Fibroblast of lung (primary cell): ENCODE measurements around the gene CPT1A.

Experiments used
- EZH2 ChIP-seq: IDR thresholded peaks from 2 replicates; pipeline ENCODE4 v1.5.1; 2012; ENCODE audit warnings: low read length, control low read depth, mild to moderate bottlenecking; ENCODE audit errors: missing control alignments
- TF ChIP-seq, protein P1 (sequence below), 2 donors: IDR thresholded peaks in 1 of 2; conservative IDR thresholded peaks in 1 of 2; 1 replicate in 1 of 2; 2 replicates in 1 of 2; pipeline ENCODE4 v1.5.1; 2011 to 2012; ENCODE audit warnings: low read length in 2 of 2, control low read depth in 1 of 2, inconsistent platforms in 1 of 2, low read depth in 1 of 2, mild to moderate bottlenecking in 1 of 2

DNA sequence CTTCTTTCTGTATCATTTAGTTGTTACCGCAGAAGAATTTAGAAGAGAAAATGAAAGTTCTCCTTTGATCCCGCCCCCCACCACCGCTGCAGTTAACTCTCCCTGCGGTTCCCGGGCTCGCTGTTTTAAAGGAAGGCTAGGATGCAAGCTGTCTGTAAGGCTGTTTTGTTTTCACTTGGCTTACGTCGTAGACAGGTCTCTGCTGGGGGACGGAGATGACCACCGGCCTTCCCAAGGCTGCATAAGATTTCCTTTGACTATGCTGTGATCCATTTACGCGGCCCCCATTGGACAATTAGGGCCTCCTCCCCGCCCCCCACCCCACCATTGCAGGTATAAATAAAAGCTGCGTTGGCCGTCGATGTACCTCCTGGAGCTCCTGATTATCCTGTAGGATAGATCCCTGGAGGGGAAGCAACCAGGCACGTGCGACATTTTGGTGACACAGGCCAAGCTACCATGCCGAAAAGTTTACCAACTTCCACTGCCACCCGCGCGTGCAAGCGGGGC is 1.4 kb upstream of the CPT1A start:
- TF ChIP-seq, protein P1, sequence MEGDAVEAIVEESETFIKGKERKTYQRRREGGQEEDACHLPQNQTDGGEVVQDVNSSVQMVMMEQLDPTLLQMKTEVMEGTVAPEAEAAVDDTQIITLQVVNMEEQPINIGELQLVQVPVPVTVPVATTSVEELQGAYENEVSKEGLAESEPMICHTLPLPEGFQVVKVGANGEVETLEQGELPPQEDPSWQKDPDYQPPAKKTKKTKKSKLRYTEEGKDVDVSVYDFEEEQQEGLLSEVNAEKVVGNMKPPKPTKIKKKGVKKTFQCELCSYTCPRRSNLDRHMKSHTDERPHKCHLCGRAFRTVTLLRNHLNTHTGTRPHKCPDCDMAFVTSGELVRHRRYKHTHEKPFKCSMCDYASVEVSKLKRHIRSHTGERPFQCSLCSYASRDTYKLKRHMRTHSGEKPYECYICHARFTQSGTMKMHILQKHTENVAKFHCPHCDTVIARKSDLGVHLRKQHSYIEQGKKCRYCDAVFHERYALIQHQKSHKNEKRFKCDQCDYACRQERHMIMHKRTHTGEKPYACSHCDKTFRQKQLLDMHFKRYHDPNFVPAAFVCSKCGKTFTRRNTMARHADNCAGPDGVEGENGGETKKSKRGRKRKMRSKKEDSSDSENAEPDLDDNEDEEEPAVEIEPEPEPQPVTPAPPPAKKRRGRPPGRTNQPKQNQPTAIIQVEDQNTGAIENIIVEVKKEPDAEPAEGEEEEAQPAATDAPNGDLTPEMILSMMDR (conservative IDR thresholded peaks at IDR 0.05 in 1 of 2, IDR thresholded peaks at IDR 0.05 in 1 of 2; ENCODE audit: low read depth in 1 of 2, low read length in 2 of 2) = no peak
- no peak for TF ChIP-seq EZH2
